ENCODE data around the gene THSD4. TPM values are rescaled to one million over a fixed set of nuclear protein-coding genes. Genes with fewer than 3 reads are reported as not detected.

Gene THSD4
- total RNA-seq, 1 donor from 2014 or later, result 2.5 TPM

DNA sequence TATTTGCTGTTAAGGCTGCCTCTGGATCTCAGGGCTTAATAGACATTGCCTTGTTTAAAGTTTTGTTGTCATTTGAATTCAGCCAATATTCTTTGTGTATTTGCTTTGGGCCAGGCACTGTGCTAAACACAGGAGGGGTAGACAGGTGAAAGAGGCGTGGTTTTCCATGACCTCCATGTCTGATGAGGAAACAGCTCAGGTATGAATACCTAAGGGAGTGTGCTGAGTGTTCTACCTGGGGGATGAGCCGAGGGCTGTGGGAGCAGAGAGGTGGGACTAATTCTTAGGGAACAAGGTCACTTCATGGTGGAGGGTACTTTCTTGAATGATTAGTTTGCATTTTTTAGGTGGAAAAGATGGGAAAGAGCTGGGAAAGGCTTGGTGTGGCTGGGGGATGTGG lies 108.2 kb downstream of the THSD4 start:
- Mint-ChIP-seq H3K36me3 (ENCODE audit: low read depth, unreplicated experiment) (no peaks in the 10 kb centered on the region), H3K4me1 (ENCODE audit: low read depth, unreplicated experiment) (no peaks in the 10 kb centered on the region), H3K4me3 (ENCODE audit: unreplicated experiment) (no peak overlapping the region), H3K27ac (ENCODE audit: unreplicated experiment) (no peak overlapping the region), H3K27me3 (ENCODE audit: low read depth, unreplicated experiment) (no peaks in the 10 kb centered on the region), H3K9me3 (ENCODE audit: unreplicated experiment) (no peaks in the 10 kb centered on the region)
- Histone ChIP-seq H3K9me3 (ENCODE audit: insufficient read depth, low read depth, low read length) (no peaks in the 10 kb centered on the region), H3K27ac (ENCODE audit: low read depth, low read length) (no peak overlapping the region), H3K9ac (ENCODE audit: low read length) (no peak overlapping the region), H3K36me3 (ENCODE audit: insufficient read depth, low read length) (no peaks in the 10 kb centered on the region), H3K4me2 (ENCODE audit: low read length) (no peak overlapping the region), H2AFZ (ENCODE audit: low read depth, low read length) (no peak overlapping the region), H4K20me1 (ENCODE audit: insufficient read depth, low read length) (no peaks in the 10 kb centered on the region), H3K27me3 (ENCODE audit: insufficient read depth, low read length) (no peaks in the 10 kb centered on the region), H3K4me3 (ENCODE audit: insufficient read depth, low read depth, low read length) (no peak overlapping the region), H3K79me2 (ENCODE audit: insufficient read depth, low read length) (no peaks in the 10 kb centered on the region), H3K4me1 (ENCODE audit: insufficient read depth, low read length) (no peaks in the 10 kb centered on the region)
- FAIRE-seq, result no peak
- DNase-seq (ENCODE audit: low read depth), result no peak
- TF ChIP-seq EZH2 (IDR thresholded peaks at IDR 0.05; ENCODE audit: insufficient read depth, low read length), result no peak
- TF ChIP-seq, protein P1, sequence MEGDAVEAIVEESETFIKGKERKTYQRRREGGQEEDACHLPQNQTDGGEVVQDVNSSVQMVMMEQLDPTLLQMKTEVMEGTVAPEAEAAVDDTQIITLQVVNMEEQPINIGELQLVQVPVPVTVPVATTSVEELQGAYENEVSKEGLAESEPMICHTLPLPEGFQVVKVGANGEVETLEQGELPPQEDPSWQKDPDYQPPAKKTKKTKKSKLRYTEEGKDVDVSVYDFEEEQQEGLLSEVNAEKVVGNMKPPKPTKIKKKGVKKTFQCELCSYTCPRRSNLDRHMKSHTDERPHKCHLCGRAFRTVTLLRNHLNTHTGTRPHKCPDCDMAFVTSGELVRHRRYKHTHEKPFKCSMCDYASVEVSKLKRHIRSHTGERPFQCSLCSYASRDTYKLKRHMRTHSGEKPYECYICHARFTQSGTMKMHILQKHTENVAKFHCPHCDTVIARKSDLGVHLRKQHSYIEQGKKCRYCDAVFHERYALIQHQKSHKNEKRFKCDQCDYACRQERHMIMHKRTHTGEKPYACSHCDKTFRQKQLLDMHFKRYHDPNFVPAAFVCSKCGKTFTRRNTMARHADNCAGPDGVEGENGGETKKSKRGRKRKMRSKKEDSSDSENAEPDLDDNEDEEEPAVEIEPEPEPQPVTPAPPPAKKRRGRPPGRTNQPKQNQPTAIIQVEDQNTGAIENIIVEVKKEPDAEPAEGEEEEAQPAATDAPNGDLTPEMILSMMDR (IDR thresholded peaks at IDR 0.05; ENCODE audit: insufficient read depth, low read depth, low read length), result no peak

DNA sequence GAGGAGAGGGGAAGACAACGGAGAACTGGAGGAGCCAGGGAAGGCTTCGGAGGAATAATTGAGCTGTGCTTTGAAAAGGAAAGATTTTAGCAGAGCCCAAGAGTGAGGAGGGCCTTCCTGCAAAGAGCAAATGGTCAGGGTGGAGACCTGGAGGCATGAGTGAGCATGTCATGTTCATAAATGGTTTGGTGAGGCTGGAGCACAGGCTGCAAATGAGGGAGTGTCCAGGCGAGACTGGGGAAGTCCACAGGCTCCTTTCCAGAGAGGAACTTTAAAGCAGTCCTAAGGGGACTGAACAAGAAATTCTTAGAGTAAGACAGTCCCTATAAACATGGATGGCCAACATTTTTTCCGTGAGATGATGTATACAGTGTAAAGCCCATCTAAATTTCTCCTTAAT lies 108.8 kb downstream of the THSD4 start:
- Histone ChIP-seq H3K4me1 (ENCODE audit: insufficient read depth, low read length) (no peaks in the 10 kb centered on the region), H3K4me3 (ENCODE audit: insufficient read depth, low read depth, low read length) (no peak overlapping the region), H3K4me2 (ENCODE audit: low read length) (no peak overlapping the region), H3K27me3 (ENCODE audit: insufficient read depth, low read length) (no peaks in the 10 kb centered on the region), H3K27ac (ENCODE audit: low read depth, low read length) (no peak overlapping the region), H3K79me2 (ENCODE audit: insufficient read depth, low read length) (no peaks in the 10 kb centered on the region), H3K9ac (ENCODE audit: low read length) (no peak overlapping the region), H2AFZ (ENCODE audit: low read depth, low read length) (no peak overlapping the region), H4K20me1 (ENCODE audit: insufficient read depth, low read length) (no peaks in the 10 kb centered on the region), H3K9me3 (ENCODE audit: insufficient read depth, low read depth, low read length) (no peaks in the 10 kb centered on the region), H3K36me3 (ENCODE audit: insufficient read depth, low read length) (no peaks in the 10 kb centered on the region)
- Mint-ChIP-seq H3K4me3 (ENCODE audit: unreplicated experiment) (no peak overlapping the region), H3K27ac (ENCODE audit: unreplicated experiment) (no peak overlapping the region), H3K9me3 (ENCODE audit: unreplicated experiment) (no peaks in the 10 kb centered on the region), H3K4me1 (ENCODE audit: low read depth, unreplicated experiment) (no peaks in the 10 kb centered on the region), H3K36me3 (ENCODE audit: low read depth, unreplicated experiment) (no peaks in the 10 kb centered on the region), H3K27me3 (ENCODE audit: low read depth, unreplicated experiment) (no peaks in the 10 kb centered on the region)
- TF ChIP-seq EZH2 (IDR thresholded peaks at IDR 0.05; ENCODE audit: insufficient read depth, low read length), result no peak
- TF ChIP-seq, protein P1 (IDR thresholded peaks at IDR 0.05; ENCODE audit: insufficient read depth, low read depth, low read length), result no peak
- FAIRE-seq, result no peak
- no peak for DNase-seq (ENCODE audit: low read depth)

DNA sequence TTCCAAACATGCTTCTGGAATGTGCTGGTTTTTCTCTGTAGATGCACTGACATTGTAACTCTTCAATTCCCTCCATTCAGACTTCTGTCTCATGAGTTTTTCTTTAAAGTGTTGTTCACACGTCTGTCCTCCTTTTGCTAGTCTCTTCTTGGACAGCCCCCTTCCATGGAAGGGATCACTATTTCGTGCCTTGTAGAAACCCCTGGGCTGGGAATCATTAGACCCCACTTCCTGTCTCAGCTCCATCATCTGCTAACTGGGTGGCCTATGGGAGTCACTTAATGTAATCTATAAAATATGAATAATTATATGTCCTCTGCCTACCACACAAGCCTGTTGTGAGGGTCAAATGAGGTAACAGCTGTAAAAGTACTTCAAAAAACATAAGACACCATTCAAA lies 110.6 kb downstream of the THSD4 start:
- Histone ChIP-seq H3K9me3 (ENCODE audit: insufficient read depth, low read depth, low read length) (no peaks in the 10 kb centered on the region), H3K9ac (ENCODE audit: low read length) (no peak overlapping the region), H3K79me2 (ENCODE audit: insufficient read depth, low read length) (no peaks in the 10 kb centered on the region), H4K20me1 (ENCODE audit: insufficient read depth, low read length) (no peaks in the 10 kb centered on the region), H3K4me2 (ENCODE audit: low read length) (no peak overlapping the region), H3K27ac (ENCODE audit: low read depth, low read length) (no peak overlapping the region), H3K27me3 (ENCODE audit: insufficient read depth, low read length) (no peaks in the 10 kb centered on the region), H2AFZ (ENCODE audit: low read depth, low read length) (no peak overlapping the region), H3K36me3 (ENCODE audit: insufficient read depth, low read length) (no peaks in the 10 kb centered on the region), H3K4me3 (ENCODE audit: insufficient read depth, low read depth, low read length) (no peak overlapping the region), H3K4me1 (ENCODE audit: insufficient read depth, low read length) (no peaks in the 10 kb centered on the region)
- Mint-ChIP-seq H3K27ac (ENCODE audit: unreplicated experiment) (no peak overlapping the region), H3K4me3 (ENCODE audit: unreplicated experiment) (no peak overlapping the region), H3K4me1 (ENCODE audit: low read depth, unreplicated experiment) (no peaks in the 10 kb centered on the region), H3K36me3 (ENCODE audit: low read depth, unreplicated experiment) (no peaks in the 10 kb centered on the region), H3K27me3 (ENCODE audit: low read depth, unreplicated experiment) (peaks cover 1% of the 10 kb centered on the region), H3K9me3 (ENCODE audit: unreplicated experiment) (no peaks in the 10 kb centered on the region)
- DNase-seq (ENCODE audit: low read depth) (no peak), FAIRE-seq (no peak)
- TF ChIP-seq EZH2 (IDR thresholded peaks at IDR 0.05; ENCODE audit: insufficient read depth, low read length), result no peak
- TF ChIP-seq, protein P1 (IDR thresholded peaks at IDR 0.05; ENCODE audit: insufficient read depth, low read depth, low read length), result no peak
